Tibial nerve (tissue), 4 donors: ENCODE data around the gene MSRB3. TPM values are rescaled to one million over a fixed set of nuclear protein-coding genes. Genes with fewer than 3 reads are reported as not detected.
"Not testable (repeated sequence)": the region's sequence is repeated elsewhere in the genome, so short reads cannot be mapped to it uniquely, and the experiment has no call there.

Experiments
- DNase-seq, 2 donors: peaks; one replicate each; pipeline ENCODE4 v3.0.0-alpha.2; 2019; ENCODE audit warnings: low spot score in 2 of 2
- H3K27ac ChIP-seq, 4 donors: fragments of 200-600 bp; sonication (generic) in 3 of 4; one replicate each; pipeline ENCODE4 v1.5.1; 2017 to 2019; ENCODE audit warnings: mild to moderate bottlenecking in 1 of 4
- H3K27me3 ChIP-seq, 2 donors: fragments of 200-600 bp; sonication (generic) in 1 of 2; one replicate each; pipeline versions ENCODE4 v1.5.1 to v1.6.0; 2017 to 2019
- H3K36me3 ChIP-seq, 3 donors: fragments of 200-600 bp; sonication (generic); one replicate each; pipeline ENCODE4 v1.5.1; 2018 to 2019
- H3K4me1 ChIP-seq, 4 donors: fragments of 200-600 bp; sonication (generic) in 3 of 4; one replicate each; pipeline ENCODE4 v1.5.1; 2017 to 2019
- H3K4me3 ChIP-seq, 4 donors: fragments of 200-600 bp; sonication (generic) in 3 of 4; one replicate each; pipeline ENCODE4 v1.5.1; 2017 to 2019; ENCODE audit warnings: mild to moderate bottlenecking in 1 of 4, moderate library complexity in 1 of 4
- H3K9me3 ChIP-seq, 4 donors: fragments of 200-600 bp; sonication (generic) in 3 of 4; one replicate each; pipeline ENCODE4 v1.5.1; 2017 to 2019
- EP300 ChIP-seq, 2 donors: sonication (generic); formaldehyde crosslinking; IDR thresholded peaks; one replicate each; pipeline ENCODE4 v1.6.1; 2017; ENCODE audit warnings: antibody characterized with exemption in 2 of 2, mild to moderate bottlenecking in 1 of 2
- POLR2A ChIP-seq, 2 donors: fragments of 450-650 bp; IDR thresholded peaks; one replicate each; pipeline ENCODE4 v1.6.1; 2017; ENCODE audit warnings: antibody characterized with exemption in 2 of 2, mild to moderate bottlenecking in 2 of 2, moderate library complexity in 2 of 2
- WGBS, 2 donors: methylation state at CpG; one replicate each; pipeline ENCODE4 v1.1.5; 2018; 5-methylcytosine and 5-hydroxymethylcytosine counted together
- total RNA-seq, 4 donors: library from RNA; depleted of rRNA; stranded (reverse); fragments of >200 nt; gene quantifications; one replicate each; pipeline ENCODE4 v1.1.0, GENCODE V29; 2016
- TF ChIP-seq, protein P1 (sequence below), 5 experiments: fragments of 200-600 bp in 3 of 5; fragments of 450-650 bp in 2 of 5; sonication (generic) in 3 of 5; IDR thresholded peaks; one replicate each; pipeline ENCODE4 v1.5.1; 2016 to 2019; ENCODE audit warnings: antibody characterized with exemption in 5 of 5, mild to moderate bottlenecking in 3 of 5, moderate library complexity in 2 of 5

Gene MSRB3
- total RNA-seq, 4 donors from 2014 or later: 42.0 to 64.0 (median 47.9) TPM

- no peaks in the 10 kb centered on the region for H3K27me3 ChIP-seq
- no peak overlapping the region for H3K4me3 ChIP-seq
- WGBS, 2 donors: 75% methylated on average over 6 of the region's 6 CpGs
- no peak for TF ChIP-seq EP300 (IDR thresholded peaks at IDR 0.05)
- TF ChIP-seq, protein P1, sequence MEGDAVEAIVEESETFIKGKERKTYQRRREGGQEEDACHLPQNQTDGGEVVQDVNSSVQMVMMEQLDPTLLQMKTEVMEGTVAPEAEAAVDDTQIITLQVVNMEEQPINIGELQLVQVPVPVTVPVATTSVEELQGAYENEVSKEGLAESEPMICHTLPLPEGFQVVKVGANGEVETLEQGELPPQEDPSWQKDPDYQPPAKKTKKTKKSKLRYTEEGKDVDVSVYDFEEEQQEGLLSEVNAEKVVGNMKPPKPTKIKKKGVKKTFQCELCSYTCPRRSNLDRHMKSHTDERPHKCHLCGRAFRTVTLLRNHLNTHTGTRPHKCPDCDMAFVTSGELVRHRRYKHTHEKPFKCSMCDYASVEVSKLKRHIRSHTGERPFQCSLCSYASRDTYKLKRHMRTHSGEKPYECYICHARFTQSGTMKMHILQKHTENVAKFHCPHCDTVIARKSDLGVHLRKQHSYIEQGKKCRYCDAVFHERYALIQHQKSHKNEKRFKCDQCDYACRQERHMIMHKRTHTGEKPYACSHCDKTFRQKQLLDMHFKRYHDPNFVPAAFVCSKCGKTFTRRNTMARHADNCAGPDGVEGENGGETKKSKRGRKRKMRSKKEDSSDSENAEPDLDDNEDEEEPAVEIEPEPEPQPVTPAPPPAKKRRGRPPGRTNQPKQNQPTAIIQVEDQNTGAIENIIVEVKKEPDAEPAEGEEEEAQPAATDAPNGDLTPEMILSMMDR (IDR thresholded peaks at IDR 0.05): no peak
- no peak for TF ChIP-seq POLR2A (IDR thresholded peaks at IDR 0.05)
- H3K9me3 ChIP-seq: no peaks in the 10 kb centered on the region
- no peak overlapping the region for H3K27ac ChIP-seq
- no peaks in the 10 kb centered on the region for H3K4me1 ChIP-seq
- no peak for DNase-seq
- no peaks in the 10 kb centered on the region for H3K36me3 ChIP-seq
These were observed 191.8 kb downstream of the MSRB3 start for GRCh38 chr12:65470256-65470655.

GRCh38 chr12:65472079-65472478, 193.6 kb downstream of the MSRB3 start:
- Histone ChIP-seq H3K27me3 (no peaks in the 10 kb centered on the region), H3K4me1 (no peaks in the 10 kb centered on the region), H3K4me3 (no peak overlapping the region), H3K27ac (no peak overlapping the region), H3K9me3 (no peaks in the 10 kb centered on the region), H3K36me3 (no peaks in the 10 kb centered on the region)
- 65 to 68% methylated on average over 2 of the region's 2 CpGs for WGBS, 2 donors
- TF ChIP-seq, protein P1 (IDR thresholded peaks at IDR 0.05): no peak
- TF ChIP-seq EP300 (IDR thresholded peaks at IDR 0.05) (no peak), POLR2A (IDR thresholded peaks at IDR 0.05) (no peak)
- no peak for DNase-seq

- Histone ChIP-seq H3K27ac (no peak overlapping the region), H3K36me3 (no peaks in the 10 kb centered on the region), H3K9me3 (no peaks in the 10 kb centered on the region), H3K4me1 (no peaks in the 10 kb centered on the region), H3K4me3 (no peak overlapping the region), H3K27me3 (no peaks in the 10 kb centered on the region)
- DNase-seq: no peak
- WGBS, 2 donors: 92 to 94% methylated on average over 6 of the region's 6 CpGs
- TF ChIP-seq, protein P1 (IDR thresholded peaks at IDR 0.05): no peak
- TF ChIP-seq EP300 (IDR thresholded peaks at IDR 0.05): no peak
- TF ChIP-seq POLR2A (IDR thresholded peaks at IDR 0.05): no peak
These were observed 196.3 kb downstream of the MSRB3 start for GRCh38 chr12:65474831-65475230.

GRCh38 chr12:65477721-65478120, 199.2 kb downstream of the MSRB3 start:
- no peaks in the 10 kb centered on the region for H3K27me3 ChIP-seq
- no peaks in the 10 kb centered on the region for H3K4me1 ChIP-seq
- TF ChIP-seq POLR2A (IDR thresholded peaks at IDR 0.05): no peak
- TF ChIP-seq, protein P1 (IDR thresholded peaks at IDR 0.05): no peak
- TF ChIP-seq EP300 (IDR thresholded peaks at IDR 0.05): no peak
- H3K4me3 ChIP-seq: no peak overlapping the region
- no peaks in the 10 kb centered on the region for H3K9me3 ChIP-seq
- H3K36me3 ChIP-seq: no peaks in the 10 kb centered on the region
- no peak for DNase-seq
- no peak overlapping the region for H3K27ac ChIP-seq

- 95 to 98% methylated on average over 3 of the region's 3 CpGs for WGBS, 2 donors
- H3K4me3 ChIP-seq, H3K36me3 ChIP-seq, H3K27me3 ChIP-seq, H3K4me1 ChIP-seq, H3K27ac ChIP-seq, DNase-seq: not testable (repeated sequence)
- peaks cover 0 to 15% (median 0%) of the 10 kb centered on the region in 4 donors for H3K9me3 ChIP-seq
These were observed 205.5 kb downstream of the MSRB3 start for GRCh38 chr12:65483891-65484516.

DNA sequence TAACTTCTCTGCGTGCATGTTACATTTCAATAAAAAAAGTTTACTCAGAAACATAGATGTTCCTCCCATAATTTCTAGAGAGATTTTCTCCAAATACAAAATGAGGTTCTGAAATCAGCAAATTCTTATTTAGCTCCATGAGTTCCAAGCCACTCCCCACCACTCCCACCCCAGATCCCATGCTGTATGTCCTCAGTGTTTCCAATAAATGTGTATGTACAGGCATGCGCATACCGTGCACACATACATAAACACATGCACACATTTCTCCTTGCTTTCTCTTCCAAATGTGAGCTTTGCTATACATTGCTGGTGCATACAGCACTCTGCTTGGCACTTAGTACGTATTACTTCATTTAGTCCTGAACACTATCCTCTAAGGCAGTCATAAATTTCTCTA, 209.7 kb downstream of the MSRB3 start:
- no peak for DNase-seq
- H3K27ac ChIP-seq: no peak overlapping the region
- TF ChIP-seq, protein P1 (IDR thresholded peaks at IDR 0.05): no peak
- TF ChIP-seq EP300 (IDR thresholded peaks at IDR 0.05) (no peak), POLR2A (IDR thresholded peaks at IDR 0.05) (no peak)
- H3K36me3 ChIP-seq: no peaks in the 10 kb centered on the region
- 91 to 96% methylated on average over 4 of the region's 4 CpGs for WGBS, 2 donors
- no peaks in the 10 kb centered on the region for H3K27me3 ChIP-seq
- peaks cover 0 to 10% (median 0%) of the 10 kb centered on the region in 4 donors for H3K4me1 ChIP-seq
- no peak overlapping the region for H3K4me3 ChIP-seq
- H3K9me3 ChIP-seq: peaks cover 0 to 15% (median 0%) of the 10 kb centered on the region in 4 donors
